ENCODE results near the gene ITGB8. TPM values are rescaled to one million over a fixed set of nuclear protein-coding genes. Genes with fewer than 3 reads are reported as not detected.

The ITGB8 gene
- total RNA-seq, 2 donors from 2014 or later: 4.8 to 5.2 TPM

DNA sequence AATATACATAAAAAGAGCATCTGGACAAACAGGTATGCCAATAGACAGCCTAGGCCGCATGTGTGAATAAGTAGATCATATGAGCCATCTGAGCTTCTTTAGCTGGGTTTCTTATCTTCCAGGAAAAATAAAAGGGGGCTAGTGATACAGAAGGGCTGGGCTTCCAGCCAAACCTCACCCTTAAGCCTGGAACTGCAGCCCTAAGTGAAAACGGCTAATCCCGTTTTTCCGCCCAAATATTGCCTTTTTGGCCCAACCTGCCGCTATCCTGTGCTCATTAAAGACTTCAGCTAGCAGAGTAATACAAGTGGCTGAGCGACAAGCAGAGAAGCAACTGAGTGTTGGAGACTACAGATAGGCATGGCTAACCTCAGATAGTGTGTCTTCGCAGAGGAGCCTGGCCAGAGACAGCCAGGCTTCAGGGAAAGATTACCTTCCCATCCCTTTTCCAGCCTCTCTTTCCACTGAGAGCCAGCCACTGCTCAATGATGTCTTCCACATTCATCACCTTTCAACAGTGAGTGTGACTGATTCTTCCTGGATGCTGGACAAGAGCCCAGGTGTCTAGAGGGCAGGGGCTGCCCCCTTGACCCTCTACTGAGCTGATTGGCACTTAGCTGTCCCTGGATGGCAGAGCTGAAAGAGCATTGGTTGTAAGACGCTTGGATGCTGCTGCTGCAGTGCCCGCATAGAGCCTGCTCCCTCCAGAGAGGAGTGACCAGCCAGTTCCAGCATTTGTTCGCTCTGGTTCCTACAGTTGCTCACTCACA lies 108.9 kb downstream of the ITGB8 start:
- DNase-seq: no peak
- peak; percentile 40 to 74 for ATAC-seq
- intact Hi-C loops (cut with DNase I): no loop called here

DNA sequence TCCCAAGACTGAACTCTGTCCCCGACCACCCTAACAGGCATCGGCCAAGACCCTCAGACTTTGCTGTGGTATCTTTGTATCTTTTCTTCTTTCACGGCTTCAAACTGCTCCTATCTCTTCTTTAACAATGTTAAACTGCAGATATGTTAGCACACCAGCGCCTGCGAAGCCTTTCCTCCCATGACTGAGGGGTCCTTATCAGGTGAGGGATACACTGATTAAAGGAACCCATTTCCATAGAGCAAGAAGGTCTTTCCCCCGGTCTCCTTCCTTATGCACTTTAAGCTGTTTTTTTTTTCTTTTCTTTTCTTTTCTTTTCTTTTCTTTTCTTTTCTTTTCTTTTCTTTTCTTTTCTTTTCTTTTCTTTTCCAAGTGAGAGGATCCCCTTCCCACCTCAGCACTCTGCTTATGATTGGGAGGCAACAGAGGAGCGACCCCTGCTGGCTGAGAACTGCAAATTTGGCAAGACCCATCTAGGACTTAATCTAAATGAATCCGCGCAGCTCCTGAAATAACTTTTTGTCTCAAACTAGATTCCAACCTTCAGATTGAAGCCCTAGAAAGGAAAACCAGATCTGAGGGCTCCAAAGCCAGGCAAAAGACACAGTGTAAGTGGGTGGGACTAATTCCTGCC lies 109.9 kb downstream of the ITGB8 start:
- intact Hi-C loops (cut with DNase I): no loop called here
- peak; percentile 44 for DNase-seq
- no peak for ATAC-seq

DNA sequence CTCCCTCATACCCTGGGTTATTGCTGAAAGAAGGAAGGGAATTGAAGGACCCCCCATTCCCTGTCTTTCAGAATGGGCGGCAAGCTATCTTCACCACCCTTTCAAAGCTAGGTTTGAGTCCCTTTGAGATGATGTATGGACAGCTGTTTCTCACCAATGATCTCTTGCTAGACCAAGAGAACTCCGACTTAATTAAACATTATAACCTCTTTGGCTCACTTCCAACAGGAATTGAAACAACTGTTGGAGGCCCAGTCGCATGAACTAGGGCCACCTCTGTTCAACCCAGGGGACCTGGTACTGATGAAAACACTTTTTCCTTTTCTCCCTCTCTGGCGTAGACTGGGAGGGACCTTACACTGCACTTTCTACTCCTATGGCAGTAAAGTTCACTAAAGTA lies 110.6 kb downstream of the ITGB8 start:
- ATAC-seq: no peak
- intact Hi-C loops (cut with DNase I): no loop called here
- no peak for DNase-seq

DNA sequence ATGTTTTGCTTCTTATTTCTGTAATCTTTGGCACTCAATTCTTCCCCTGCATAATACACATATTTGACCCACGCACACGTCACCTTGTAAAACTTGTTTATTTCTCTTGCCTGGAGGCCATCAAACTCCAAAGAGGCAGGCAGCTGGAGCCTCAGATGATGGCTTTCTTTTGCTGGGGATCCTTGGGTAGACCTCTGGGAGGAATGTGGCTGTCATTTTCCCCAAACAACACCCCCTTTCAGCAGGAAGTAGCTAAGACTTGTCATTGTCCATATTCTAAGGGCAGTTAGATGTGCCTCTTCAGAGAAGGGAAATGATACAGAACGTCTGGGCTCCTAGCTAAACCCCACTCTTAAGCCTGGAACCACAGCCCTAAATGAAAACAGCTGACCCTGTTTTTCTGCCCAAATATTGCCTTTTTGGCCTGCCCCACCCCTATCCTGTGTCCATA lies 111.3 kb downstream of the ITGB8 start:
- DNase-seq (no peak), ATAC-seq (no peak)
- intact Hi-C loops (cut with DNase I): no loop called here

DNA sequence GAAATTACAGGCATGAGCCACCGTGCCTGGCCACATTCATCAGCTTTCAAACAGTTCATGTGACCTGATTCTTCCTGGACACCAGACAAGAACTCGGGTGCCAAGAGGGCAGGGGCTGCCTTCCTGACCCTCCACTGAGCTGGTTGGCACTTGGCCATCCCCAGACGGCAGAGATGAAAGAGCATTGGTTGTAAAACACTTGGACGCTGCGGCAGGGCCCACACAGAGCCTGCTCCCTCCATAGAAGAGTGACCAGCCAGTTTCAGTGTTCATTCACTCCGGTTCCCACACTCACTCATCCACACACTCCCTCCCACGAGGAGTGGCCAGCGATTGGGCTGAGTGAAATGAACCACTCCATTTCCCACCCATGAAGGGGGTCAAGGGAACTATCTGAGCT lies 112.3 kb downstream of the ITGB8 start:
- intact Hi-C loops (cut with DNase I): no loop called here
- ATAC-seq: peak in 1 of 2 donors; percentile 11
- no peak for DNase-seq

DNA sequence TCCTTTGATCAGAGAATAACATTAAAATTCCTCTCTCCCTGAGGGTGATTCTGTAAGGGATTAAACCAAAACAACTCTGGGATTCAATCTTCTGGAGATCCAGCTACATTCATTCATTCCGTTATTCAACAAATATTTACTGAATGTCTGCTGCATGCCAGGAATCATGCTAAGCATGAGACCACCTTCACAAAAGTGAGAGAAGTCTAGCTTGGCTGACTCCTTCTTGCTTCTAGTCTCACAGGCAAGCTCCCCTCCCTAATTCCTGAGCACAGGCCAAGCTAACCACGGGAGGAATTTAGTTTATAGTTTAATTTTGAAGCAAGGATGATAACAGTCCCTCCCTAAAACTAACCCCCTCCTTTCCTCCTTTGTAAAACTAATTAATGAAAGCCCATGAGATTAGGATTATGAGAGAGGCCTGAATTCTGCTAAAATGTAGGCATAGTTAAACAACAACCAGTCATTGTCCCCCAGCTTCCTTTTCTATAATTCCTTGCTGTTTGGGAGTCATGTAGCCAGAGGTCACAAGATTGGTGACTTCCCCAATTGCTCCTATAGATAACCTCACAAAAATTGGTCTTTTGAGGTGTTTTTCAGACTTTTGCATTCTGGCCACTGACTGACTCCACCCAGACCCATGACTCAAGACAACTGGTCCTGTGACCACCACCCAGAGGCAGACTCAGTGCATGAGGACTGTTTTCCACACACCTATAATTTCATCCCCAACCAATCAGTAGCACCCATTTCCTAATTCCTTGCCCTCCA lies 113.5 kb downstream of the ITGB8 start:
- DNase-seq: no peak
- ATAC-seq: no peak
- intact Hi-C loops (cut with DNase I): no loop called here

DNA sequence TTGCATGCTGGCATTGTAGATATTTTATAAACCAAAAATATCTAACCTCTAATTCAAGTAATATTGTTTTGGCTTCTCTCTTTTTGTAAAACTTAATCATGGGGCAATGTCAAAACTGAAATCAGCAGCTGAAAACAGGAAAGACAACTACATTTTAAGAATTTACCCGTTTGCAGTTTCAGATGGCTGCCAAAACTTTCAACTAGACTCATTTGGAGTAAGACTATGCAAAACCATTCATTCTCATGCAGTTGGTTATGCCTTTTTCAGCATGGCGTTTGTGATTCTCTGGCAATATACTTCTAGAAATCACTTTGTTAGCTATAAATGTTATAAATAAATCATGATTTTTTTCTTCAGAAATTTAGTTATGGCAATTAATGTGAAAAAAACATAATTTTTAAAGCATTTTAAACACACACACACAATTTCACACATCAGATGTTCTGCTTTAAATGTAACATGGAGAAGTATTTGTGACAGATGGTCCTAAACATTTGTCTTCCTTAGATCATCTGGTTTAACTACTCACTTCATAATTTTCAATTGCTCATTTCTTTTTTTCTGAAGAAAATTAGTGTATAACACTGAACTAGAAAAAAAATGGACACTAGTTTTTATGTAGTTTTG lies 116.4 kb downstream of the ITGB8 start:
- intact Hi-C loops (cut with DNase I): no loop called here
- no peak for DNase-seq

DNA sequence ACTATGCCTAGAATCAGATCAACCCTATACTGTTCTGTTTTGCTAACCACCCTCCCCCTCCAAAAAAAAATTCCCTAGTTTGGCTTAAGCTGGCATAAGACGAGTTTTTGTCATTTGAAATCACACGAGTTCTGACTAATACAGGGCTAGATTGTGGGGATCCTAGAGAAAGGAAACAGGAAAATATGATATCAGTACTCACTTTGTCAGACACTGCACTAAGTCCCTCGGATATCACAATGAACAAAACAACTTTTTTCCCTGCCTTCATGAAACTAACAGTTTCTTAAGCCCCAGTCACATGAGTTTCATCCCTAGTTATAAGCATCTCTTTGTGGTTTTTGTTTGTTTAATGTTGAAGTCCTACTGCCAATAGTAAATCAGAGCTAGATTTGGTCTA lies 118.5 kb downstream of the ITGB8 start:
- no peak for DNase-seq
- ATAC-seq: no peak
- intact Hi-C loops (cut with DNase I): no loop called here

More for the DNA sequence above, 116.4 kb downstream of the ITGB8 start:
- no peak for ATAC-seq

DNA sequence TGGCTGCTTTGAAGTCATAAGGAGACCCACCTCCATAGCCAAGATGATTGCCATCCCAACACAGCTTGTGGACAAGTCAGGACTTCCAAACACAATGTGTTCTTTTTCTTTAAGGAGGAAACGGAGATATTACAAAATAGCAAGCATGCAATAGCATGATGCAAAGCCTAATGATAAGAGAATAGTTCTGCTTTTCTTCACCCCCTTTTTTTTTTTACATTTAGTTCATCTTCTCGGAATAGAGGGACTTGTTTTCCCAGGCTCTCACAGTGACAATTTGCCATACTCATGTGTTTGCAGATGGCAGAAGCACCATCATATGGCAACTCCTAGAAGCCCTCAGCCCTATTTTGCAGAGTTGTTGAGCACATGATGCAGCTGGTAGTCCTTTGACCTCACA lies 119.8 kb downstream of the ITGB8 start:
- peak in 1 of 2 donors; percentile 53 for ATAC-seq
- DNase-seq: no peak
- intact Hi-C loops (cut with DNase I): no loop called here

DNA sequence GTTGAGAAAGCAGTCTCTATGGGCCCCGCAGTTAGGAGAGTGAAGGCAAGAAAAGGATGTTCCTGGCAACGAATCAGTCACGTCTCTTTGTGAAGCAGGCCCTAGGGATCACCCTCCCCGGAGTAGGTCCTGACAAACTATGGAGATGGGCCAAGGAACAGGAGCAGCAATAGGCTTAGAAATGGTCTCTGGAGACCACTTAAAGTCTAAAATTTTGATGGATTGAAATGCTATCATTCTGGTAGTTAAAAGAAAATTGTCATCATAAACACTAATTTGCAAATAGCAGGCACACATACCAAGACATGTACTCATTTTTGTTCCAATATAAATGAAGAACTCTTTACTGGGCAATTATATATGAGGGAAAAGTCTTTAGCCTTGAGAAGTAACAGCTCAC lies 123.5 kb downstream of the ITGB8 start:
- DNase-seq (no peak), ATAC-seq (no peak)
- intact Hi-C loops (cut with DNase I): no loop called here

DNA sequence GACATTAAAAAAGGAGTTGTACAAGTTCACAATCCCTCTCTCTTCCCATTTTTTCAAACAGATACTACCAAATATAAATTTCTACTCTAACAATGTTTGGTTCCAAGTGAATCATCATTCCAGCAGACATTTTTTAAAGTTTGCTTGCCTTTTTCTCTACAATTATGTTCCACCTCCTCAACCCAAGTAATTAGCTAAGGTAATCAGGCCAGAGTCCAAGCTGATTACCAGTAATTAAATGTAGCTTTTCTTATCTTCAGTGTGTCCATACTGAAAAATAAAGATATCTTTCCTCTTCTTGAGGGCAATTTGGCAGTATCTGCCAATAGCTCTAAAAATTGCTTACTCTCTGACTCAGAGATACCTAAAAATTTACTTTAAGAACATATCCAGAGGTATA lies 126.0 kb downstream of the ITGB8 start:
- intact Hi-C loops (cut with DNase I): no loop called here
- no peak for DNase-seq

DNA sequence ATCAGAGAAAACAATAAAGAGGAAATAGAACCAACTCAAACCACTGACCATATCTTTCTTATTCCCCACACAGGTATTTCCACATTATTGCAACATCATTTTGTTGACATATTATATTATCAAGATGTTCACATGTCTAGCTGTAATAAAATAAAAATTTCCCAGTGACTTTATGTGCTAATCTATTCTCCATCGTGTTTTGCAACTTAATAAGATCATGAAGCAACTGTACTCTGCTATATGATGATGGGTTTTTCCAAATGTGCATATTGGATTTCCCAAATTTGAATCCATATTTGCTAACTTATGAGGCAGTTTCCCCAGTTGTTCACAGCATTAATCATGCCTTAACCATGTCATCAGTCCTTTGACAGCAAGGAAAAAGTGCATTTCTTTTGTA lies 127.8 kb downstream of the ITGB8 start:
- intact Hi-C loops (cut with DNase I): no loop called here
- ATAC-seq (no peak), DNase-seq (no peak)

More for the DNA sequence above, 126.0 kb downstream of the ITGB8 start:
- no peak for ATAC-seq

DNA sequence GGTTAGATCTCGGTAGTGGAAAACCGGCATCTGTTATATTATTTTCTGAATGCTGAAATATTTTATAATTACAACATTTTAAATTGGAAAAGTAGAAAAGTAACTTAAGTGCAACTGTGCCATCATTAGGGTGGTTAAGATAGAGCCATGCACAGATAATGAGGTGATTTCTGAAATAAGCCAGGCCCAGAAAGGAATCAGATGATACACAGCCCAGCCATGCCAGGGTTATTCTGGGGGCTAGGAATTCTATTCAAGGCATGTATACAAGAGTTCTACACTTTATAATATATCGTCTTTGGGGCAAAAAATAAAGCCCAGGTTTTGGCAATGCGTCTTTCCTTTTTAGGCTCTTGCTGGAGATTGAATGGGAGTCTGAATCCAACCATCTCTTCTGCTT lies 128.7 kb downstream of the ITGB8 start:
- DNase-seq (no peak), ATAC-seq (peak; percentile 62 to 95)
- intact Hi-C loops (cut with DNase I): no loop called here

DNA sequence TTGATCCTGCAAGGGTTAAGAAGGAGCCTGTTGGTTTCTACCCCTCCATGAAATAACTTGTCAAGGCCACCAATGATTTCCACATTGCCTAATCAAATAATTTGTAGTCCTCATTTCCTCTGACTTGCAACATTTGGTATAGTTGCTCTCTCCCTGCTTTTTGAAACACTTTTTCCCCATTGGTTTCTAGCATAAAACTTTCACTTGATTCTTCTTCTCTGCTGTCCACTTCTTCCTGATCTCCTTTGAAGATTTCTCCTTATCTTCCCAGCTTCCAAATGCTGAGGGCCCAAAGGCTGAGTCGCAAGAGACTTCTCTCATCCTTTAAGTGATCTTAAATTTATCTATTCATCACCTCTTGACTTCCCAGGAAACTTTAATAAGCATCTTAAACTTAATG lies 134.2 kb downstream of the ITGB8 start:
- DNase-seq (no peak), ATAC-seq (no peak)
- intact Hi-C loops (cut with DNase I): no loop called here

Other genes starting within 250 kb of the ITGB8 start
- under 1 TPM; 0.06 to 0.16 TPM for gene MACC1, start 113.5 kb upstream of the ITGB8 start, total RNA-seq